Activated naive CD4-positive, alpha-beta T cell treated with anti-CD3 and anti-CD28 coated beads, Interleukin-2, amount 10 ng/mL, durations not matched to agents 5 hours and 36 hours (primary cell): ENCODE measurements around the gene NAP1L3. TPM values are rescaled to one million over a fixed set of nuclear protein-coding genes. Genes with fewer than 3 reads are reported as not detected.

Experiments
- total RNA-seq, 2 experiments: library from RNA; stranded (reverse); gene quantifications; one replicate each; pipeline ENCODE4 v1.2.3, GENCODE V29; 2021

NAP1L3 gene
- 1 to 10 TPM; 1.0 to 1.2 TPM for total RNA-seq

DNA sequence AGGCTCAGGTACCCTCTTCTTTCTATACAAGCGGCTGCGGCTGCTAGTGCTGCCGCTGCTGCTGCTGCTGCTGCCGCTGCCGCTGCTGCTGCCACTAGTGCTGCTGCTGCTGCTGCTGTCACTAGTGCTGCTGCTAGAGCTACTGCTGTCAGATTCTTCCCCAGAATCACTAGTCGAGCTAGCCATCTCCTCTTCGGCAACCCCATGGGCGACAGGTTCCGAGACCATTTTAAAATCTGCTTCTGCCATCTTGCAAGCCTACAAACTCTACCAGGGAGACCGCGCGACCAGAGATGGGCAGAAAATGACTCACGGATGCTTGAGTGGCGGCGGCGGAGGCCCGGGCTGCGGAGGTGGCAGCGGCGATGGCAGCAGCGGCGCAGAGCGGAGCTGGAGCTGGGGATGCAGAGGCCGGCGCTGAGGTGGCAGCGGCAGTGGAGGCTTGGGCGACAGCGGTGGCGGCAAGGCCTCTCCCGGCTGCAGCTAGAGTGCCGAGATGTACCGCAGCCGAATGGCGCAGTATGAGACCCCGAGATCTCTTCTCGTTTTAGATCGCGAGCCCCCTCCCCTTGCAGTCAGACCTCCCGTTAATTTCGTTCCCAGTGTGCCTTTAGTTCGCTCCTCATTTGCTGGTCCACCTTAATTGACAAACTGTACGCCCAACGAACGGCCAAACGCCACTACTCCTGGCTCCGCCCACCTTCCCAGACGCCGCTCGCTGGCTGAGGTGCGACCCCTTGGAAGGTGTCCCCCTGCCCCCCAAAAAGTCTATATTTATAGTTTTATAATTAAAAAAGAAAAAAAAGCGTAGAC lies at the start of gene NAP1L3:
Gene NAP1L3 (minus strand): TSS at position 523 of the 813 bp plus-strand sequence. CDS start 274 bp downstream, at position 249.

DNA sequence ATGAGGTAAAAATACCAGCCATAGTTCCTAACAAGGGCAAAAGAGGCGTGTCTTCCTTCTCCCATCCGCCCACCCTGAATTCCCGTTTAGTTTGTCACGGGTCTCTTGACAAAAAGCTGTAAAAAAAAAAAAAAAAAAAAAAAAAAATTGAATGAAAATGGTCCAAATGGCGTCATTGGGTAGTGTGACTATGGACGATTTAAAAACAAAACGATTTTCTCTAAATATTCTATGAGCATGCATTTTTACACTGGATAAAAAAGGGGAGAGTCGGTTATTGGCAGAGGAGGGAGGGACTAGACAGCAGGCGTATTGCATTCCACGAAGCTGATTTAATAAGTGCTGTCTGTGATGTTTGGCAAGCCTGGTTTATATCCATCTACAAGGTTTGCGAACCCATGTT lies 492 bp upstream of the NAP1L3 start, which contains the start of gene FAM133A:
Gene FAM133A (plus strand): TSS at position 338 of the 403 bp plus-strand sequence. CDS start 35,214 bp downstream, outside the sequence.

Other genes starting within 250 kb of the NAP1L3 start
- not detected for gene FAM133A, start 628 bp upstream of the NAP1L3 start, total RNA-seq